KG1 (cell line): Measurements from ENCODE around the gene SRR.
"Not testable (repeated sequence)": the region's sequence is repeated elsewhere in the genome, so short reads cannot be mapped to it uniquely, and the experiment has no call there.

Experiments
- DNase-seq: peaks from one replicate; lab custom pipeline; 2025; lab: John Stamatoyannopoulos, UW

The SRR gene, protein sequence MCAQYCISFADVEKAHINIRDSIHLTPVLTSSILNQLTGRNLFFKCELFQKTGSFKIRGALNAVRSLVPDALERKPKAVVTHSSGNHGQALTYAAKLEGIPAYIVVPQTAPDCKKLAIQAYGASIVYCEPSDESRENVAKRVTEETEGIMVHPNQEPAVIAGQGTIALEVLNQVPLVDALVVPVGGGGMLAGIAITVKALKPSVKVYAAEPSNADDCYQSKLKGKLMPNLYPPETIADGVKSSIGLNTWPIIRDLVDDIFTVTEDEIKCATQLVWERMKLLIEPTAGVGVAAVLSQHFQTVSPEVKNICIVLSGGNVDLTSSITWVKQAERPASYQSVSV

DNA sequence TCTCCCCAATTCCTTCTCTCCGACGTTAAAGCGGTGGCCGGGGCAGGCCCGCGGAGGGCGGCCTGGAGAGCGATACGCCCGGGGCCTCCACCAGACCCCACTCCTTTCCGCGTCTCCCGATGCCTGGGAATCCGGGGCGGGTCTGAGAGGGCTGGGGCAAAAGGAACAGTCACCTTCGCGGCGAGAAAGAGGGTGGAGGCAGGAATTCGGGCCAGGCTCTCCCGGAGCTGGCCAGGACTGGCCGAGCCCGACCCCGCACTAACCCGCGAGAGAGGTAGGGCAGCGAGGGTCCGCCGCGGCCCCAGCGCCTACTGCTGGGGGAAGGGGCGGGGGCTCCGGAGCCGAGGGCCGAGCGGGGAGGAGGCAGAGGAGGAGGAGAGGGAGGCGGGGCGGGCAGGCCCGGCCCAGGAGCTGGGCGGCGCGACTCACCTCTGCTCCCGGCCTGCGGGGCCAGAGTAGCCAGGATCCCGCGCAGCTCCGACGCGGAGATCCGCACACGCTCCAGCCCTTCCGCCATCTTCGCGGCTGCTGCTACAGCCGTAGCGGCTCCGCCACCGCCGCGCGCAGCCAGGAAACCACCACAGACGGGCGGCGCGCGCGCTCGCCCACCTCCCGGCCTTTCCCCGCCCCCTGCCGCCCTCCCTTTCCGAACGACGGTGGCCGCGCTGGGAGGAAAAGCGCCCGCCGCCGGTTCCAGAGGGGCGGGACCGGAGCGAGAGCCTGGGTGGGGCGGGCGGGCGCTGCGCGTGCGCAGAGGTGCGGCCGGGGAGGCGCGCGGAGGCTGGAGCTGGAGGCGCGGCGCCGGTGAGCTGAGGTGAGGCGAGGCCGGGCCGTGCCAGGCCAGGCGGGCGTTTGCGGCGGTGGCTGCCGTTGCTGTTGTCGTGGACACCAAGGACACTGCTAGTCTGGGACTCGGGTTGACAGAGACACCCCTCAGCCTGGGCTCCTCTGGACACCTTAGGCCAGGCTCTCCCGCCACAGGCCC is at the start of gene SRR, which contains the start of gene SMG6:
Gene SRR (plus strand): TSS at position 747 of the 985 bp plus-strand sequence. CDS start 11,611 bp downstream, outside the sequence.
Gene SMG6 (minus strand): TSS at position 582 of the 985 bp plus-strand sequence. CDS start 65 bp downstream, at position 517.
- peak; percentile 47 for DNase-seq

DNA sequence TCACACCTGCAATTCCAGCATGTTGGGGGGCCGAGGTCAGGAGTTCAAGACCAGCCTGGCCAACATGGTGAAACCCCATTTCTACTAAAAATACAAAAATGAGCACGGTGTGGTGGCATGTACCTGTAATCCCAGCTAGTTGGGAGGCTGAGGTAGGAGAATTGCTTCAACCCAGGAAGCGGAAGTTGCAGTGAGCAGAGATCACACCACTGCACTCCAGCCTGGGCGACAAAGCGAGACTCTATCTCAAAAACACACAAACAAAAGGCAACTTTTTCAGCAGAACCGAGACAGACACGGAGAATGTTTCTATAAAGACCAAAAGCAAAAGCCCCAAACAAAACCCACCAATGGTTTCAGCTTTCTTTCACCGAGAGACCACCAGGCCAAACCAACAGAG is 44.9 kb upstream of the SRR start:
- not testable (repeated sequence) for DNase-seq

DNA sequence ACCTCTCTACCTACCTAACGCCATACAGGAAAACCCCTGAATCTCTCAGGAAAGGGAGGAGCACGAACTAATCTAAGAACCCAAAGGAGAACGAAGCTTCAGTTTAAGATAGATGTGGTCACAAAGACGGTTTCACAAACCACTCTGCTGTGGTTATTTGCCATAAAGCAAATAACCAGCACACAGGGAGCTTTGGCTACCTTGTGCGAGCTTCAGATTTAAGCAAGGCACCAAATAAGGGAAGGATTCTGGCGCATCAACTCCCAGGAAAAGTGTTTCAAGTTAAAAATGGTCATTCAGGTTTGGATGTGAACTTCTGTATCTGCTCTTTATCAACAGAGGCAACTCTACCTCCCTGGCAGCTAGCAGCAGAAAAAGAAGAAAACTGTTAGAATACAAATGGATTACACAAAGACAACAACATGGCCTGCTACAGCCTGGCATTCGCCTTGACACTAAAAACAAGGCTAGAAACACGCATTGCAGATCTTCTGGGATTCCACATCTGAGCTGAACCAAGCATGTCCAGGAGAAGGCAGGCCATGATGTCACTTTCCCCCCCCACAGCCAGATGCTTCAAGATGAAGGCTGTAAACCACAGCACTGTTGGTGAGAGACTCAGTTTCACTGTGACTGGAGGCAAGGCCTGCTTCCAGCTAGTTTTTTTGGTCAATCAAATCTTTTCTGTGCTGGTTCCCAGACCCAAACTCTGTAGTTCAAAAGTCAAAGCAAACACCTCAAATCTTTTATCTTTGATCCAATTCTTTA is 43.8 kb upstream of the SRR start:
- DNase-seq = no peak

DNA sequence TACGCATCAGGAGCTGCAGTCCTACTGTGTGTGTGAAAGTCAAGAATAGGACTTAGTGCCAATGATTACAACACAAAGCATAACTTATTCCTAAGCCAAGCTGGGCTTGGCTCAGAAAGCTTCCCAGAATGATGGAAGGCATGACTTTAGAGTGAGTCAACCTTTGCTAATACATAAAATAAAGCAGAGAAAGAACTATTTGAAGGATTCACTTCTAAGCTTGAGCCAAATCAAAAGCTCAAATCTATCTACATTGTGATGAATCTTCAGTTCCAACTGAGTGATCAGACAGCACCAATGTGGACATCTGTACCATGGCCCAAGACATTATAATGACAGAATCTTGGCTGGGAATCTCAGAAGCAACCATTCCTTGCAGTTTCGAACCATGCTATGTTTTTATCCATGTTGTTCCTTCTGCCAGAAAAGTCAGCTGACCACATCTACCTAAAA is 41.6 kb upstream of the SRR start:
- DNase-seq = no peak

DNA sequence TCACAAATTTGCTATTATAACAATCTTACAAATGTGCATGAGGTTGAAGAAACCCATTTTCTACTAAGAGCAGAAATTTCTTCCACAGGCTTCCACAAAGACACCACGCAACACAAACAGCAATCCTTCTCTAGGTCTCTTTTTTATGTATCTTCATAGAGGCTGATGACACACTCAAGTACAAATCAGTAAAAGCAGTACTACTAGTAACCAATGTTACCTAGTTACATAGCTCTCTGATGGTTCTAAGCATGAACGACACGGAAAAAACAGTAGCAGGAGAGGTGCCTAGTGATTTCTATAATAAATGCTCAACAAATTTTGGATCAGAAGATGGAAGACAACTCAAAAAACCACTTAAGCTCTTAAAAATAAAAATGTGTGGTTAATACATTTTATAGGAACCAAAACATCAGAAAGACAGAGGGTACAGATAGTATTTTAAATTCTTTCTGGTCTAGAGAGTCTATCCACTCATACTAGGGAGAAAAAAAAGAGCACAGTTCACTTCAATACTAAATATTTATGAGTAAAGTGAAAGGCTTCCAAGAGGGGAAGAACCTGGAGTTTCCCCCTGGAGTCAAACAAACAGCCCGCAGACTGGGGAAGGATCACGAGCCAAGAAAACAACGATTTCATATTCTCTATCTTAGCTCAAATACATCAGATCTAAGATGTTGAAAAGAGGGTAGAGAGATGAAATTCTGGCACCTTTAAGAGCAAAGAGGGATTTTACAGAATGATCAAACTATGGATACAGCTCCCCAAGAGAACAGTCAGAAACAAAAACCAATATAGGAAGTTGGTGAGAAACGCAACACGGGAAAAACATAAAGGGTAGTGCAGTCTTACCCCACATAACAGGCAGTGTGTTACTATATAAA is 40.3 kb upstream of the SRR start:
- DNase-seq = no peak

DNA sequence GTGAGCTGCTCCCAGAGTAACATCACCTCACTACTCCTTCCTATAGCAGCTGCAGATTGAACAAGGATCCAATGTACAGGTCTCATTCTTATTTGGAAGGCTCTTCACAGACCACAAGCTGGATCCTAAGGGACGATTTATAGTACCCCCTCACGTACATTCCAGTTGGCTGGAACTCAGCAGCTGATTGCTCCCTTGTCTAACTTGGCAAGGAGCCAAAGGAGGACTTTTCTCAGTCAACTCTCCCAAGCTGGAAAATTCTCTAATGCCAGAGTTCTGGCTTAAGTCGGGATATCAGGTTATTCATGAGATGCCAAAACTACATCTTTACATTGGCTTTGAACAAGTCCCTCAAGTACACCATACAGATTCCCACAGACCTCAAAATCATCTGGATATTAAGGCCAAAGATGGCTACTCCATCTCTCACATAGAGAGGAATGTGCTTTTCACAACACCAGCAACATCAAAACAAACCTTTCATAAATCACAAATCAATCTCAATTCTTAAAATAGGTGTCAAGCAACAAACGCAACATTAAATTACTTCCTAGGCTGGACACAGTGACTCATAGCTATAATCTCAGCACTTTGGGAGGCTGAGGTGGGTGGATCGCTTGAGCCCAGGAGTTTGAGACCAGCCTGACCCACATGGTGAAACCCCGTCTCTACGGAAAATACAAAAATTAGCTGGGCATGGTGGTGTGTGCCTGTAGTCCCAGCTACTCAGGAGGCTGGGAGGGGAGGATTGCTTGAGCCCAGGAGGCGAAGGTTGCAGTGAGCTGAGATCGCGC is 39.5 kb upstream of the SRR start:
- DNase-seq = no peak

DNA sequence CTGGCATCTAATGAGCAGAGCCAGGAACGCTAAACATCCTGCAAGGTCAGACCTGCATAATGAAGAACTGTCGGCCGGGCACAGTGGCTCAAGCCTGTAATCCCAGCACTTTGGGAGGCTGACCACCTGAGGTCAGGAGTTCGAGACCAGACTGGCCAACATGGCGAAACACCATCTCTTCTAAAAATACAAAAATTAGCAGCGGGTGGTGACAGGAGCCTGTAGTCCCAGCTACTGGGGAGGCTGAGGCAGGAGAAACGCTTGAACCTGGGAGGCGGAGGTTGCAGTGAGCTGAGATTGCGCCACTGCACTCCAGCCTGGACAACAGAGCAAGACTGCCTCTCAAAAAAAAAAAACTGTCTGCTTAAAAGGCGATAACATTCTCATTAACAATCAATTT is 38.6 kb upstream of the SRR start:
- not testable (repeated sequence) for DNase-seq

DNA sequence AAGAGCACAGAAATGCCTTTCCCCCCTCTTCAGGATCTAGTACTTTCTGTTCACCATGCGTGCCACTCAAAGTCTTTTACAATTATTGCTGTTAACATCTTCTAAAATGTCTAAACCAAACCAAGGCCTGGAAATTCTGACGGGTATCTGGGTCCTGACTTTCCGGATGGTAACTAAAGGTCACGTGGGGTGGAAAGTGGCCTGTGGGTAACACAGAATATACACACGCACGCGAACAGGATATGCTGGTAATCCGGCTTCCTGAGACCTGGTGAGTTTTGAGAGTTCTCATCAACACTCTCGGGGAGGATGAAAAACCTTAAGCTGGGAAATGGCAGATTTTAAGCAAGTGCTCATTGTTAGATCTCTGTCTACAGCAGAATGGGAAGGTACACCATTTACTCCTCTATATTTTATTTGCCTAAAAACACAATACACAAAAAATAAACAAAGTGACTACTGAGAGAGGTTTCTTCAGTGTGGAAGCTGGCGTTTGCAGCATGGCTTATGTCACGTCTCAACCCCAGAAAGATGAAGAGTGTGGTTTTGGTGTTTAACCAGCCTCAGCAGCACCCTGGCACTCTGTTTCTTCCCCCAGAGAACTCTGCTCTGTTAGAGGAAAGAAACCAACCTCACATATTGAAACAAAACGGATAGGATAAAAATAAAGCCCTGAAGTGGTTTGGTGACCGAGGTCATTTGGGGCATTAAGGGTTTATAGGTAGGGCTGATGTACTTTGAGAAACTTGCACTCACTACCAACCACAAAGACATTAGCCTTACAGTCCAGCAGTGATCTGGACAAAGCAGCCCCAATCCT is 37.5 kb upstream of the SRR start:
- peak; percentile 62 for DNase-seq

DNA sequence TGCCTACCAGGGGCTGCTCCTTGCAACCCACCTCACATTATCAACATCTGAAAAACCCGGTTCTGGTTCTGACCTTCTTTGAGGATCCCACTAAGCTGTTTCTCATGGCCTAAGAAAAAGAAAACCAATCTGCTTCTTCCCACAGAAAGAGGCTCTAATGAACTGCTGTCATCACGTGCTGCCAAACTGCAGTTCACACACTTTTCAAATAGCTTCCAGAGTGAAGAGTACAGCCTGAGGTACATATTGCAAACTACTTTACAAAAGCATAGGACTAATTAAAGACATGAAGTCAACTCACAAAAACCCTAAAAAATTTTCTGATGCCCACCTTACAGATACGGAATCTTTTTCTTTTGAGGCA is 36.9 kb upstream of the SRR start:
- no peak for DNase-seq

DNA sequence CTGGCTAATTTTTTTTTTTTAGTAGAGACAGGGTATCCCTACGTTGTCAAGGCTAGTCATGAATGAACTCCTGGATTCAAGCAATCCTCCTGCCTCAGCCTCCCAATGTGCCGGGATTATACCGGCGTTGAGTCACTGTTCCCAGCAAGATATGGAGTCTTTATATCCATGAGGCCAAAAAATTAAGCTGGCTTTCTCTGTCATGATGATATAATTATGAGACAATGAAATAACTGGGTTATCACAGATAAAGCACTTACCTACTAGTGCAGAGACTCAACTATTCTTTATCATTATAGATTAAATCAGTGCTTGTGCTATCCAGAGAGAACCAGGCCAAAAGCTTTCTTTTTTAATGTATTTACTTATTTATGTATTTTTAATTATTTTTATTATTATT is 36.4 kb upstream of the SRR start:
- no peak for DNase-seq

DNA sequence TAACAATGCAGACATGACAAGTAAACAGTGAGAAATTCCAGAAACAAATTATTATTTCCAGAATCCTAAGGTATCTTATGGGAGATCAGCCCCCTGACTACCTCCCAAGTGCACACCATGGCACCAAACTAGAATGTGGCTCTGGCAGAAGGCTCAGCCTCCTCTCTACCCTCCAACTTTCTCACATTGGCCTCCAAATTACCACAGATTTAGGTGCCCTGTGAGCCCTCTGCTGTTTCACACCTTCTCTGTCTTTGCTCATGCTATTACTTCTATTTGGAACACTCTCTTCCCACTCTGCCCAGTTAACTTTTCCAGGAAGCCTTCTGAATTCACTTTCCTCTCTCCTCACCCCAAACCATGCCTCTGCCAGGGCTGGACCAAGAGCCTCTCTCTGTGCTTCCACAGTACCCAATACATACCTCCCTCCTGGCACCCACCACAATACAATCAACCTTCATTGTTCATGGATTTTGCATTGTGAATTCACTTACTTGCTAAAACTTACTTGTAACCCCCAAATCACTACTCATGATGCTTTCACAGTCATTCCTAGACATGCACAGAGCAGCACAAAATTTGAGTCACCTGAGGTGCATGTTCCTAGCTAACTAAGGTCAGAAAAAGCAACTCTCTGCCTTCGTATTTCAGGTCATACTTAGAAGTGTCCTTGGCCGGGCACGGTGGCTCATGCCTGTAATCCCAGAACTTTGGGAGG is 31.6 kb upstream of the SRR start:
- no peak for DNase-seq

DNA sequence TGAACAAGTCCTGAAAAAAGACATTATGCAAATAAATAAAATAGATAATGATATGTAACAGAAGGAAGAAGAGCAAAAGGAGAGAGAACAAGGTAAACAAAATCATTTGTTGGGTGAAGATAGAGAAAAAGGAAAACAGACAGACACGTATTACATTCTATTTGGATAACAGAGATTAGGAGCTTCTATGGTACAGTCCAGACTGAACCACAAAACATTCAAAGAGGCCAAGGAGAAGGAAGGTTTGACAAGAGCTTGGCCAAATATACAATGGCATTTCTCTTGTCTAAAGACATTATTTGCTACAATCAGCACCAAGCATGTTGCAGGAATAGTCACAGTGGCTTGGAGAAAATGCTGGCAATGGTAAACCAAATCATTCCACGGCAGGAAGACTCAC is 29.3 kb upstream of the SRR start:
- no peak for DNase-seq

DNA sequence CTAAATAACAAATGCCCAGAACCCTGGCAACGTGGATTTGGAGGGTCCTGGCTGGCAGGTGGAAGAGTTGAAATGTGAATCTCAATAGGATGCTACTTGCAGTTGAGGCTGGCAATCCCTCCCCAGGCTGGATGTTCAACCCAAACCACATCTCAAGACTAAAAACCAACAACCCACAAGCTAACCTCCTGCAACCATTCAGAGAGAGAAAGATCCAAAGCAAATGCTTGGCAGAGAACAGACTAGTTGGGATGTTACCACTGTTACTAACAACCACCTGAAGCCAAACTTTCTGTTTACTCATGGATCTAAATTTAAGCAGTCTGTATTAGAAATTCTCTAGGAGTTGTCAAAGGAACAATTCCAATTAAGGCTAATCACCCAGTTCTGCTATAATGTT is 28.0 kb upstream of the SRR start:
- DNase-seq = no peak

DNA sequence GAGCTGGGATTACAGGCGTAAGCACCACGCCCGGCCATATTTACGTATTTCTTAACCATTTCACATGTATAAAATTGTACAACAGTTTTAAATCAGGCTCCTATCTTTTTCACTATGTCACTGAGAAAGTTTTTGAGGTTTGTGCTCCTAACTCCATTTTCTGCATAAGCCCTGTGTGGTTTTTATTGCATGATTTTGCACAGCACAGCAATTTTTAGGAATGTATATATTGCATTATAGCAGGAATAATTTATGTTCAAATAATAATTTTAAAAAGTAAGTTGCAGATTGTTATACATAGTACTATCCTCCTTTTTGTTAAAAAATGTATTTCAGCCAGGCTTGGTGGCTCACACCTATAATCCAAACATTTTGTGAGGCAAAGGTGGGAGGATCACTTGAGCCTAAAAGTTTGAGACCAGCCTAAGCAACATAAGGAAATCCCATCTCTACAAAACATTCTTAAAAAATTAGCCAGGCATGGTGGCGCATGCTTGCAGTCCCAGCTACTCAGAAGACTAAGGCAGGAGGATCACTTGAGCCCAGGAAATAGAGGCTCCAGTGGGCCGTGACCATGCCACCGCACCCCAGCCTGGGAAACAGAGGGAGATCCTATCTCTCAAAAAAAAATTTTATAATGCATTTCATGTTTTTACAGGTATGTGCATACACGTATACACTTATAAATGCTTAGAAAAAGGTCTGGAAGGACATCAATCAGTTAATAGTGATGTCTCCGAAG is 26.1 kb upstream of the SRR start:
- DNase-seq = no peak

DNA sequence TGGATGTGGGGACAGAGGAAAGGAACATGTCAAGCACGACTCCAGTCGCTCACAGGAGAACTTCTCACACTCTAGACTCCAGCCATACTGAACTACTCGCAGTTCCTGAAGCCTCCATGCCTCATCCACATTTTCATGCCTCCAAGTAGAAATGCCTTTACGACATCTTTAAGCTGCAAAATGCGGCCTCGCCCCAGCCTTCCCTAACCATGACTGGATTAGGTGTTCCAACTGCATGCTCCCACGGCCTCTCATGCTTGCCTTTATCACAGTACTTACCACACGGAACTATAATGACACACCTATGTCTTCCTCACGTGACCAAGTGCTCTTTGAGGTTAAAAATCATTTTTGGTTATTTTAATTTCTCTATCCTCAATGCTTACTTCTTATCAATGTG is 24.0 kb upstream of the SRR start:
- no peak for DNase-seq

DNA sequence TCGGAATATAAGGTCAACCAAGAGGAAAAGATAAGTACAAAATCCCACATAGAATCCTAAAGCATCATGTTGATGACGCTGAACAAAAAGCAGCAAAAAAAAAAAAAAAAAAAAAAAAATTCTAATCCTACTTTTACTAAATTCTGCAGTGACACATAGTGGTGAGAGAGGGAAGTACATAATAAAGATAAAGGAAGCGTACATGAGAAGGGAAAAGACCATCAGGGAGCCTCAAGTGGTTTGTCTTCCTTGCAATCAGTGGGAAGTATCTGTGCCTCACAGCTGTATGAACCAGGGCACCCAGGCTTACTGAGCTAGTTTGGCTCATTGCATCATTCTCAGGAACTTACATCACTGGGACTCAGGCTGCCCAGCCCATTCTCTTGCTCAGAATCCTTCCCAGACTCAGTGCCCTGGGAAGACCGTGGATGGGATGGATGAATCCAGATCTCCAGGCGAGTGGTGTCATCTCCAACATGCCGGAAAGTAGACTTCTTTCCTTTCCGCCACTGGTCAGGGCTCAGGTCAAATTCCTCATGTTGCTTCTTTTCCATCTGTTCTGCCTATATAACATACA is 21.4 kb upstream of the SRR start:
- no peak for DNase-seq

DNA sequence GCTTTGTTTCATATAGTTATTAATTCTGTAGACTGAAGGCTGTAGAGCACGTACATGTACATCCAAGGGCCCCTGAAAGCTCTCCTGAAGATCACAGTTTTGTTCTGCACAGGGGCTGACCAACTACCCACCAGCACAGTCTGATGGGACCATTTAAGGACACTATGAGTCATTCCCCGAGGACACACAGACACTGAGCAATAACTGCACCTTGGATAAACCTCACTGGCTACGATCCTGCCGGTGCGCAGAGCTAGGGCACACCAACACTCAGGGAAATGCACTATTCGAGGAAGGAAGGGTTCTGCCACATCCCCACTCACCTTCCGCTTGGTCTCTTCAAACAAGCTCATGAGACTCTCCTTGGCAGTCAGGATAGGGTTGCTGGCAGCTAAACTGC is 20.4 kb upstream of the SRR start:
- DNase-seq = no peak
